Breast epithelium (tissue), 4 donors: ENCODE data around the gene CHST1. TPM values are rescaled to one million over a fixed set of nuclear protein-coding genes. Genes with fewer than 3 reads are reported as not detected.

Experiments
- DNase-seq, 2 donors: peaks; one replicate each; pipeline ENCODE4 v3.0.0-alpha.2; 2019; ENCODE audit warnings: low spot score in 2 of 2
- H3K27ac ChIP-seq, 2 donors: fragments of 200-600 bp; sonication (generic) in 1 of 2; one replicate each; pipeline ENCODE4 v1.5.1; 2016 to 2019; ENCODE audit warnings: mild to moderate bottlenecking in 1 of 2
- H3K27me3 ChIP-seq, 2 donors: fragments of 200-600 bp; sonication (generic) in 1 of 2; one replicate each; pipeline versions ENCODE4 v1.5.1 to v1.6.0; 2017 to 2019; ENCODE audit warnings: control low read depth in 1 of 2, mild to moderate bottlenecking in 1 of 2
- H3K36me3 ChIP-seq: fragments of 200-600 bp; one replicate; pipeline ENCODE4 v1.5.1; 2019
- H3K4me1 ChIP-seq, 2 donors: fragments of 200-600 bp; sonication (generic); one replicate each; pipeline ENCODE4 v1.5.1; 2016 to 2019; ENCODE audit warnings: control low read depth in 1 of 2
- H3K4me3 ChIP-seq, 3 donors: fragments of 200-600 bp; sonication (generic); 1 replicate in 2 of 3; 2 replicates in 1 of 3; pipeline ENCODE4 v1.5.1; 2016 to 2019; ENCODE audit warnings: mild to moderate bottlenecking in 3 of 3, moderate library complexity in 2 of 3
- H3K9me3 ChIP-seq, 2 donors: fragments of 200-600 bp; sonication (generic) in 1 of 2; one replicate each; pipeline ENCODE4 v1.5.1; 2016 to 2019; ENCODE audit warnings: control low read depth in 1 of 2
- CTCF ChIP-seq, 3 donors: fragments of 450-650 bp; IDR thresholded peaks; one replicate each; pipeline ENCODE4 v1.5.1; 2016 to 2017; ENCODE audit warnings: antibody characterized with exemption in 3 of 3, mild to moderate bottlenecking in 3 of 3, moderate library complexity in 3 of 3
- POLR2A ChIP-seq: fragments of 450-650 bp; IDR thresholded peaks from one replicate; pipeline ENCODE4 v1.6.1; 2016; ENCODE audit warnings: antibody characterized with exemption, mild to moderate bottlenecking, moderate library complexity
- POLR2AphosphoS5 ChIP-seq, 3 donors: sonication (generic); formaldehyde crosslinking; IDR thresholded peaks; one replicate each; pipeline ENCODE4 v1.6.1; 2017; ENCODE audit warnings: antibody characterized with exemption in 3 of 3
- intact Hi-C: fragments of 100-400 bp; cut with DNase I; formaldehyde crosslinking; loops from one replicate; pipeline ENCODE4 v1.15.1; 2023; ENCODE audit warnings: low total_unique reads
- total RNA-seq, 3 donors: library from RNA; depleted of rRNA; stranded (reverse); fragments of >200 nt; gene quantifications; one replicate each; pipeline ENCODE4 v1.1.0, GENCODE V29; 2016

Gene CHST1
- total RNA-seq, 3 donors from 2014 or later: 1.8 to 3.6 (median 2.2) TPM

GRCh38 chr11:45670386-45671135, 5.1 kb upstream of the CHST1 start:
- H3K9me3 ChIP-seq: no peaks in the 10 kb centered on the region
- DNase-seq: no peak

GRCh38 chr11:45669956-45670355, 4.5 kb upstream of the CHST1 start:
- H3K4me3 ChIP-seq: no peak overlapping the region
- no peaks in the 10 kb centered on the region for H3K9me3 ChIP-seq
- TF ChIP-seq POLR2A (no peak), CTCF (IDR thresholded peaks at IDR 0.05) (no peak), POLR2AphosphoS5 (IDR thresholded peaks at IDR 0.05) (no peak)
- H3K4me1 ChIP-seq: no peaks in the 10 kb centered on the region
- no peaks in the 10 kb centered on the region for H3K27me3 ChIP-seq
- no peaks in the 10 kb centered on the region for H3K36me3 ChIP-seq
- intact Hi-C loops: no loop called here
- H3K27ac ChIP-seq: no peak overlapping the region
- no peak for DNase-seq

More at GRCh38 chr11:45670386-45671135, 5.1 kb upstream of the CHST1 start:
- Histone ChIP-seq H3K4me1 (no peaks in the 10 kb centered on the region), H3K27ac (no peak overlapping the region), H3K4me3 (no peak overlapping the region), H3K27me3 (no peaks in the 10 kb centered on the region), H3K36me3 (no peaks in the 10 kb centered on the region)
- TF ChIP-seq POLR2AphosphoS5 (IDR thresholded peaks at IDR 0.05) (no peak), POLR2A (no peak)
- intact Hi-C loops: no loop called here

GRCh38 chr11:45669146-45669545, 3.7 kb upstream of the CHST1 start:
- TF ChIP-seq POLR2AphosphoS5 (IDR thresholded peaks at IDR 0.05): no peak
- no peak for TF ChIP-seq CTCF (IDR thresholded peaks at IDR 0.05)
- TF ChIP-seq POLR2A: no peak
- Histone ChIP-seq H3K27ac (no peak overlapping the region), H3K27me3 (no peaks in the 10 kb centered on the region), H3K9me3 (no peaks in the 10 kb centered on the region), H3K36me3 (no peaks in the 10 kb centered on the region), H3K4me3 (no peak overlapping the region), H3K4me1 (peaks cover 0 to 5% of the 10 kb centered on the region in 2 donors)
- DNase-seq: peak in 1 of 2 donors; percentile 31
- intact Hi-C loops: no loop called here

GRCh38 chr11:45667929-45668680, 2.7 kb upstream of the CHST1 start:
- H3K4me1 ChIP-seq: peaks cover 0 to 5% of the 10 kb centered on the region in 2 donors
- DNase-seq: peak in 1 of 2 donors; percentile 25
- intact Hi-C loops: no loop called here

More at GRCh38 chr11:45667929-45668680, 2.7 kb upstream of the CHST1 start:
- Histone ChIP-seq H3K27me3 (peaks cover 0 to 7% of the 10 kb centered on the region in 2 donors), H3K9me3 (no peaks in the 10 kb centered on the region), H3K36me3 (no peaks in the 10 kb centered on the region), H3K4me3 (no peak overlapping the region), H3K27ac (no peak overlapping the region)
- TF ChIP-seq CTCF (IDR thresholded peaks at IDR 0.05): no peak
- no peak for TF ChIP-seq POLR2A
- no peak for TF ChIP-seq POLR2AphosphoS5 (IDR thresholded peaks at IDR 0.05)
